Heart left ventricle (tissue), 13 donors: Measurements from ENCODE around the gene CCDC85C.

Experiments
- CTCF ChIP-seq, 12 donors: fragments of 200-600 bp; sonication (generic) in 4 of 12; IDR thresholded peaks; one replicate each; pipeline versions ENCODE4 v1.5.0 to v1.8.0; 2018 to 2022; ENCODE audit warnings: antibody characterized with exemption in 12 of 12, mild to moderate bottlenecking in 5 of 12
- POLR2A ChIP-seq, 2 donors: fragments of 450-650 bp; IDR thresholded peaks; one replicate each; pipeline ENCODE4 v1.6.1; 2017; ENCODE audit warnings: antibody characterized with exemption in 2 of 2, mild to moderate bottlenecking in 2 of 2, moderate library complexity in 2 of 2
- donor health status: ischemic (EF 13 %, LVEDD 7.1; RV severe dilation, severe dysfunction).
- donor health status: DM: no; HTN: yes; CAD: no.
- donor health status: DM: no; HTN: no; CAD: no.
- donor health status: ischemic (EF 25% LVEDD 6.9; RV normal size, moderate dysfunction).
- donor health status: ischemic (EF 25% LVEDD 5.7; RV mildly dilated, moderate dysfunction).
- donor health status: ischemic (EF 35%, LVEDD 5.7; RV mildly dilated, moderate dysfunction).
- donor health status: nonischemic (EF 11% LVEDD 7.7; RV severe dilation, severe dysfunction).
- donor health status: DM: yes; HTN: yes; CAD: no.
- donor health status: PGD.
- donor health status: ischemic (EF 29% LVEDD 5.4; RV normal size, mild dysfunction).
- donor health status: nonischemic (EF 23%, LVEDD 6.1; RV moderate dilation, normal function).

- TF ChIP-seq CTCF (IDR thresholded peaks at IDR 0.05) (no peak), POLR2A (IDR thresholded peaks at IDR 0.05) (no peak)
Observed at GRCh38 chr14:99599393-99599792, 4.6 kb downstream of the CCDC85C start.
